Neuronal stem cell (in vitro differentiated cells): ENCODE results near the gene TRMT61A.

Experiments used
- DNase-seq: peaks from one replicate; pipeline ENCODE4 v3.0.0-alpha.2; 2013; ENCODE audit warnings: low spot score
- H2AFZ ChIP-seq: one replicate; pipeline ENCODE4 v1.6.1; 2013; ENCODE audit warnings: mild to moderate bottlenecking, low read length, inconsistent platforms
- H2AK5ac ChIP-seq: 2 replicates; pipeline ENCODE4 v1.6.1; 2013; ENCODE audit warnings: low read depth, mild to moderate bottlenecking, inconsistent platforms, low read length, moderate library complexity, mixed read lengths
- H2BK120ac ChIP-seq: 2 replicates; pipeline ENCODE4 v1.6.1; 2013; ENCODE audit warnings: low read depth, mild to moderate bottlenecking, inconsistent platforms, low read length, moderate library complexity, mixed read lengths
- H2BK12ac ChIP-seq: one replicate; pipeline ENCODE4 v1.6.1; 2013; ENCODE audit warnings: low read length, inconsistent platforms
- H2BK15ac ChIP-seq: 2 replicates; pipeline ENCODE4 v1.6.1; 2013; ENCODE audit warnings: mild to moderate bottlenecking, low read length, inconsistent platforms, mixed read lengths
- H2BK5ac ChIP-seq: one replicate; pipeline ENCODE4 v1.6.1; 2013; ENCODE audit warnings: inconsistent platforms, mild to moderate bottlenecking, low read length, moderate library complexity
- H3K14ac ChIP-seq: one replicate; pipeline ENCODE4 v1.6.1; 2013; ENCODE audit warnings: low read length, inconsistent platforms
- H3K18ac ChIP-seq: 2 replicates; pipeline ENCODE4 v1.6.1; 2013; ENCODE audit warnings: low read length, inconsistent platforms
- H3K23ac ChIP-seq: 2 replicates; pipeline ENCODE4 v1.6.1; 2013; ENCODE audit warnings: low read depth, mild to moderate bottlenecking, mixed read lengths, low read length, inconsistent platforms; ENCODE audit not compliant: poor library complexity
- H3K27ac ChIP-seq: replicated peaks from 3 replicates; pipeline ENCODE4 v1.5.1; 2013; ENCODE audit warnings: low read length, inconsistent platforms
- H3K27me3 ChIP-seq, 3 experiments: 2 replicates each; pipeline ENCODE4 v1.6.1; 2013; ENCODE audit warnings: low read length in 3 of 3, mild to moderate bottlenecking in 2 of 3, inconsistent platforms in 1 of 3, low read depth in 1 of 3, mixed read lengths in 1 of 3, moderate library complexity in 1 of 3; ENCODE audit not compliant: control insufficient read depth in 3 of 3, insufficient read depth in 3 of 3
- H3K36me3 ChIP-seq, 2 donors: replicated peaks in 1 of 2; 2 replicates each; pipeline ENCODE4 v1.6.1; 2013; ENCODE audit warnings: low read length in 2 of 2; ENCODE audit not compliant: control insufficient read depth in 2 of 2, insufficient read depth in 2 of 2
- H3K4ac ChIP-seq: 2 replicates; pipeline ENCODE4 v1.6.1; 2013; ENCODE audit warnings: inconsistent platforms, mild to moderate bottlenecking, low read length, moderate library complexity
- H3K4me1 ChIP-seq, 2 donors: 1 replicate in 1 of 2; 2 replicates in 1 of 2; pipeline ENCODE4 v1.6.1; 2013; ENCODE audit warnings: low read length in 2 of 2, low read depth in 1 of 2; ENCODE audit not compliant: control insufficient read depth in 2 of 2, insufficient read depth in 1 of 2
- H3K4me2 ChIP-seq: one replicate; pipeline ENCODE4 v1.6.1; 2013; ENCODE audit warnings: mild to moderate bottlenecking, low read length, inconsistent platforms; ENCODE audit not compliant: insufficient read depth, poor library complexity, severe bottlenecking
- H3K4me3 ChIP-seq, 2 donors: 2 replicates each; pipeline ENCODE4 v1.5.1; 2013; ENCODE audit warnings: low read length in 2 of 2, mild to moderate bottlenecking in 2 of 2, inconsistent platforms in 1 of 2, moderate library complexity in 1 of 2
- H3K79me1 ChIP-seq: one replicate; pipeline ENCODE4 v1.6.1; 2013; ENCODE audit warnings: low read depth, mild to moderate bottlenecking, inconsistent platforms, low read length, moderate library complexity
- H3K9ac ChIP-seq: one replicate; pipeline ENCODE4 v1.6.1; 2013; ENCODE audit warnings: mild to moderate bottlenecking, low read depth, low read length, inconsistent platforms; ENCODE audit not compliant: poor library complexity
- H3K9me3 ChIP-seq, 2 donors: replicated peaks in 1 of 2; 2 replicates each; pipeline versions ENCODE3 to v1.6.1; 2013; ENCODE audit warnings: low read length in 2 of 2, mild to moderate bottlenecking in 2 of 2, inconsistent platforms in 1 of 2, low read depth in 1 of 2, mixed read lengths in 1 of 2, moderate library complexity in 1 of 2; ENCODE audit not compliant: control insufficient read depth in 2 of 2, insufficient read depth in 1 of 2
- H4K8ac ChIP-seq: one replicate; pipeline ENCODE4 v1.6.1; 2013; ENCODE audit warnings: low read depth, mild to moderate bottlenecking, inconsistent platforms, low read length, moderate library complexity
- H4K91ac ChIP-seq: one replicate; pipeline ENCODE4 v1.6.1; 2013; ENCODE audit warnings: low read length, low read depth, mild to moderate bottlenecking, inconsistent platforms; ENCODE audit not compliant: poor library complexity
- WGBS, 2 donors: extraction: QIAGEN DNeasy Blood & Tissue Kit; methylation state at CpG; one replicate each; pipeline ENCODE4 v1.1.7; 2013; ENCODE audit warnings: missing lambda C conversion rate in 2 of 2, mixed read lengths in 1 of 2; ENCODE audit not compliant: insufficient read length in 2 of 2, insufficient replicate concordance in 1 of 2; ENCODE audit errors: extremely low coverage in 2 of 2; 5-methylcytosine and 5-hydroxymethylcytosine counted together

The TRMT61A gene

GRCh38 chr14:103488071-103488470 lies 40.9 kb upstream of the TRMT61A start:
- no peaks in the 10 kb centered on the region for H3K9me3 ChIP-seq
- H2BK15ac ChIP-seq: no peak overlapping the region
- H3K14ac ChIP-seq: no peak overlapping the region
- no CpG with 5 or more reads among the region's 6 CpGs for WGBS, 2 donors
- no peak for DNase-seq
- no peak overlapping the region for H2BK120ac ChIP-seq
- no peak overlapping the region for H3K23ac ChIP-seq
- no peak overlapping the region for H3K18ac ChIP-seq
- H3K9ac ChIP-seq: no peak overlapping the region
- no peak overlapping the region for H4K8ac ChIP-seq
- H2BK12ac ChIP-seq: no peak overlapping the region
- no peak overlapping the region for H2AFZ ChIP-seq
- H3K27me3 ChIP-seq: no peaks in the 10 kb centered on the region
- no peak overlapping the region for H3K4me3 ChIP-seq
- peaks cover 0 to 3% of the 10 kb centered on the region in 2 donors for H3K4me1 ChIP-seq
- H3K36me3 ChIP-seq: peaks cover 14 to 90% of the 10 kb centered on the region in 2 donors
- no peak overlapping the region for H3K27ac ChIP-seq
- no peaks in the 10 kb centered on the region for H3K79me1 ChIP-seq
- H3K4me2 ChIP-seq: no peak overlapping the region
- no peak overlapping the region for H2AK5ac ChIP-seq
- no peak overlapping the region for H4K91ac ChIP-seq
- no peak overlapping the region for H3K4ac ChIP-seq
- no peak overlapping the region for H2BK5ac ChIP-seq

GRCh38 chr14:103488960-103489359 lies 40.0 kb upstream of the TRMT61A start:
- Histone ChIP-seq H3K4me3 (no peak overlapping the region), H2BK15ac (no peak overlapping the region), H3K79me1 (no peaks in the 10 kb centered on the region), H2AK5ac (no peak overlapping the region), H3K4ac (no peak overlapping the region), H4K8ac (no peak overlapping the region), H3K18ac (no peak overlapping the region), H2AFZ (no peak overlapping the region), H3K4me1 (peaks cover 0 to 3% of the 10 kb centered on the region in 2 donors), H2BK12ac (no peak overlapping the region), H3K9me3 (no peaks in the 10 kb centered on the region), H2BK5ac (no peak overlapping the region), H3K27me3 (no peaks in the 10 kb centered on the region), H4K91ac (no peak overlapping the region), H3K9ac (no peak overlapping the region), H2BK120ac (no peak overlapping the region), H3K14ac (no peak overlapping the region), H3K4me2 (no peak overlapping the region), H3K23ac (no peak overlapping the region), H3K27ac (no peak overlapping the region), H3K36me3 (peaks cover 13 to 90% of the 10 kb centered on the region in 2 donors)
- no CpG with 5 or more reads among the region's 2 CpGs for WGBS, 2 donors
- DNase-seq: no peak

- Histone ChIP-seq H3K4ac (no peak overlapping the region), H3K9ac (no peak overlapping the region), H2BK12ac (no peak overlapping the region), H2BK15ac (no peak overlapping the region), H3K23ac (no peak overlapping the region), H3K36me3 (peaks cover 13 to 88% of the 10 kb centered on the region in 2 donors), H3K79me1 (no peaks in the 10 kb centered on the region), H3K27me3 (no peaks in the 10 kb centered on the region), H3K4me1 (peaks cover 0 to 3% of the 10 kb centered on the region in 2 donors), H3K18ac (no peak overlapping the region), H2BK120ac (no peak overlapping the region), H3K4me2 (no peak overlapping the region), H3K27ac (no peak overlapping the region), H3K4me3 (no peak overlapping the region), H2AK5ac (no peak overlapping the region), H3K9me3 (no peaks in the 10 kb centered on the region), H2BK5ac (no peak overlapping the region), H4K91ac (no peak overlapping the region), H2AFZ (no peak overlapping the region), H4K8ac (no peak overlapping the region), H3K14ac (no peak overlapping the region)
- WGBS, 2 donors: no CpG with 5 or more reads among the region's 2 CpGs
- DNase-seq: no peak
These were observed 39.4 kb upstream of the TRMT61A start for GRCh38 chr14:103489621-103490020.

- peaks cover 14 to 91% of the 10 kb centered on the region in 2 donors for H3K36me3 ChIP-seq
- no peaks in the 10 kb centered on the region for H3K79me1 ChIP-seq
- no peaks in the 10 kb centered on the region for H3K9me3 ChIP-seq
- H2BK12ac ChIP-seq: no peak overlapping the region
- H3K4me2 ChIP-seq: no peak overlapping the region
- H3K27ac ChIP-seq: no peak overlapping the region
- H4K91ac ChIP-seq: no peak overlapping the region
- H3K4me3 ChIP-seq: no peak overlapping the region
- H4K8ac ChIP-seq: no peak overlapping the region
- no peak overlapping the region for H2AK5ac ChIP-seq
- H3K4me1 ChIP-seq: peaks cover 0 to 3% of the 10 kb centered on the region in 2 donors
- H3K9ac ChIP-seq: no peak overlapping the region
- H2BK15ac ChIP-seq: no peak overlapping the region
- H2AFZ ChIP-seq: no peak overlapping the region
- H3K18ac ChIP-seq: no peak overlapping the region
- H3K23ac ChIP-seq: no peak overlapping the region
- H3K4ac ChIP-seq: no peak overlapping the region
- no peak overlapping the region for H2BK5ac ChIP-seq
- DNase-seq: no peak
- no CpG with 5 or more reads among the region's 10 CpGs for WGBS, 2 donors
- no peak overlapping the region for H2BK120ac ChIP-seq
- no peak overlapping the region for H3K14ac ChIP-seq
- H3K27me3 ChIP-seq: no peaks in the 10 kb centered on the region
These were observed 37.3 kb upstream of the TRMT61A start for GRCh38 chr14:103491691-103492090.
